Gastrocnemius medialis (tissue), 4 donors: ENCODE results near the gene POGLUT2. TPM values are rescaled to one million over a fixed set of nuclear protein-coding genes. Genes with fewer than 3 reads are reported as not detected.

Experiments used
- ATAC-seq, 2 donors: fragments of 150-250 bp; one replicate each; pipeline ENCODE4 v1.9.1; 2016
- DNase-seq, 2 donors: peaks; one replicate each; pipeline ENCODE4 v3.0.0-alpha.2; 2019
- H3K27ac ChIP-seq, 4 donors: fragments of 200-600 bp; sonication (generic); 1 replicate in 1 of 4; 2 replicates in 3 of 4; pipeline ENCODE4 v1.5.1; 2016 to 2018; ENCODE audit warnings: mild to moderate bottlenecking in 2 of 4, moderate library complexity in 1 of 4
- H3K27me3 ChIP-seq, 3 donors: fragments of 200-600 bp; sonication (generic) in 2 of 3; 1 replicate in 1 of 3; 2 replicates in 2 of 3; pipeline versions ENCODE4 v1.5.1 to v1.6.0; 2016 to 2019; ENCODE audit warnings: mild to moderate bottlenecking in 1 of 3, moderate library complexity in 1 of 3
- H3K36me3 ChIP-seq, 2 donors: fragments of 200-600 bp; sonication (generic) in 1 of 2; one replicate each; pipeline ENCODE4 v1.5.1; 2017 to 2018
- H3K4me1 ChIP-seq, 2 donors: fragments of 200-600 bp; sonication (generic) in 1 of 2; one replicate each; pipeline ENCODE4 v1.5.1; 2016 to 2017; ENCODE audit warnings: mild to moderate bottlenecking in 2 of 2
- H3K4me3 ChIP-seq, 4 donors: fragments of 200-600 bp; sonication (generic) in 3 of 4; 1 replicate in 1 of 4; 2 replicates in 3 of 4; pipeline ENCODE4 v1.5.1; 2016 to 2019; ENCODE audit warnings: mild to moderate bottlenecking in 2 of 4
- H3K9me3 ChIP-seq, 3 donors: fragments of 200-600 bp; sonication (generic) in 2 of 3; 1 replicate in 1 of 3; 2 replicates in 2 of 3; pipeline ENCODE4 v1.5.1; 2016 to 2019
- POLR2A ChIP-seq, 2 donors: fragments of 450-650 bp; IDR thresholded peaks; one replicate each; pipeline ENCODE4 v1.6.1; 2017; ENCODE audit warnings: antibody characterized with exemption in 2 of 2, mild to moderate bottlenecking in 2 of 2, moderate library complexity in 2 of 2
- in situ Hi-C, 4 donors: fragments of 200-750 bp; cut with MboI; loops; one replicate each; pipeline versions ENCODE4 v1.15.0 to v1.8.0; 2017; ENCODE audit warnings: low sequenced_read_pairs in 4 of 4
- intact Hi-C: fragments of 100-400 bp; cut with DNase I; formaldehyde crosslinking; loops from one replicate; pipeline ENCODE4 v1.15.1; 2023; ENCODE audit warnings: low total_unique reads
- total RNA-seq, 4 donors: library from RNA; depleted of rRNA; stranded (reverse); fragments of >200 nt; gene quantifications; one replicate each; pipeline versions ENCODE4 v1.1.0 to v1.2.3, GENCODE V29; 2016
- TF ChIP-seq, protein P1 (sequence below), 5 experiments: fragments of 450-650 bp in 3 of 5; fragments of 200-600 bp in 2 of 5; sonication (generic) in 2 of 5; IDR thresholded peaks in 4 of 5; conservative IDR thresholded peaks in 1 of 5; 1 replicate in 4 of 5; 2 replicates in 1 of 5; pipeline ENCODE4 v1.5.1; 2016 to 2019; ENCODE audit warnings: antibody characterized with exemption in 5 of 5, mild to moderate bottlenecking in 3 of 5, moderate library complexity in 3 of 5

POGLUT2 gene
- total RNA-seq, 4 donors from 2014 or later: 0.51 to 0.94 (median 0.80) TPM

DNA sequence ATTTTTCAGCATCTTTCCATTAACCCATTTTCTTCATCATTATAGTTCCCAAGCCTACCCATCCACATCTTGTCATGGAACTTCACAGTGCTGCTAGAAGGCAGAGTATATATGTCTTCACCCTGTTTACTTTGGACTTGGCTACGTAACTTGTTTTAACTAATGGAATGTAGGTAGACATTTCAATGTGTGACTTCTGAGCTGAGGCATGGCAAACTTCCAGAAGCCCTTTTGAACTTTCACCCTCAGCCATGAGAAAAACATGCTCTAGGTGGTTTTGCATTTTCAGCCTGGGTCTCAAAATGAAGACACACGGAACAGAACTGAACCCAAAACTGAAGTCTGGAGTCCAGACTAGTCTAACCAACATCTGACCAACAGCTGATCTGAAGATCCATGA is 28.3 kb downstream of the POGLUT2 start:
- DNase-seq: no peak
- in situ Hi-C loops: no loop called here
- no peak for ATAC-seq
- intact Hi-C loops: no loop called here
- Histone ChIP-seq H3K4me3 (no peak overlapping the region), H3K27me3 (no peaks in the 10 kb centered on the region), H3K4me1 (peaks cover 7 to 9% of the 10 kb centered on the region in 2 donors), H3K36me3 (peaks cover 0 to 9% of the 10 kb centered on the region in 2 donors), H3K9me3 (no peaks in the 10 kb centered on the region), H3K27ac (no peak overlapping the region)
- TF ChIP-seq POLR2A (IDR thresholded peaks at IDR 0.05): no peak
- TF ChIP-seq, protein P1, sequence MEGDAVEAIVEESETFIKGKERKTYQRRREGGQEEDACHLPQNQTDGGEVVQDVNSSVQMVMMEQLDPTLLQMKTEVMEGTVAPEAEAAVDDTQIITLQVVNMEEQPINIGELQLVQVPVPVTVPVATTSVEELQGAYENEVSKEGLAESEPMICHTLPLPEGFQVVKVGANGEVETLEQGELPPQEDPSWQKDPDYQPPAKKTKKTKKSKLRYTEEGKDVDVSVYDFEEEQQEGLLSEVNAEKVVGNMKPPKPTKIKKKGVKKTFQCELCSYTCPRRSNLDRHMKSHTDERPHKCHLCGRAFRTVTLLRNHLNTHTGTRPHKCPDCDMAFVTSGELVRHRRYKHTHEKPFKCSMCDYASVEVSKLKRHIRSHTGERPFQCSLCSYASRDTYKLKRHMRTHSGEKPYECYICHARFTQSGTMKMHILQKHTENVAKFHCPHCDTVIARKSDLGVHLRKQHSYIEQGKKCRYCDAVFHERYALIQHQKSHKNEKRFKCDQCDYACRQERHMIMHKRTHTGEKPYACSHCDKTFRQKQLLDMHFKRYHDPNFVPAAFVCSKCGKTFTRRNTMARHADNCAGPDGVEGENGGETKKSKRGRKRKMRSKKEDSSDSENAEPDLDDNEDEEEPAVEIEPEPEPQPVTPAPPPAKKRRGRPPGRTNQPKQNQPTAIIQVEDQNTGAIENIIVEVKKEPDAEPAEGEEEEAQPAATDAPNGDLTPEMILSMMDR (IDR thresholded peaks at IDR 0.05 in 4 of 5, conservative IDR thresholded peaks at IDR 0.05 in 1 of 5): no peak

DNA sequence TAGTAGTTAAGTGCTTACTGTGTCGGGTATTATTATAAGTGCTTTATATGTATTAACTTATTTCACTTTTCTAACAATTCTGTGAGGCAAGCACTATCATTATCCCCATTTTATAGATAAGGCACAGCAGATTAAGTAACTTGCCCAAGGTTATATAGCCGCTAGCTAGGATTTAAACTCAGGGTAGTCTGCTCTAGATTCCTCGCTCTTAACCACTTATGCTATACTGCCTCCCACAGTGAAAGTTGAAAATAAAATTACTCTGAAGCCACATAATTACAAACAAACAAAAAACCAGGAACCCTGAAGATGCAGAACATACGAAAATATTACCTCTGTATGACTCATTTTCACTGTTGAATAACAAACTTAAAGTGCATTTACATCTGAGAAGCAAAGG is 29.1 kb downstream of the POGLUT2 start:
- TF ChIP-seq, protein P1 (IDR thresholded peaks at IDR 0.05 in 4 of 5, conservative IDR thresholded peaks at IDR 0.05 in 1 of 5): no peak
- no peak for TF ChIP-seq POLR2A (IDR thresholded peaks at IDR 0.05)
- in situ Hi-C loops (no loop called here), intact Hi-C loops (no loop called here)

DNA sequence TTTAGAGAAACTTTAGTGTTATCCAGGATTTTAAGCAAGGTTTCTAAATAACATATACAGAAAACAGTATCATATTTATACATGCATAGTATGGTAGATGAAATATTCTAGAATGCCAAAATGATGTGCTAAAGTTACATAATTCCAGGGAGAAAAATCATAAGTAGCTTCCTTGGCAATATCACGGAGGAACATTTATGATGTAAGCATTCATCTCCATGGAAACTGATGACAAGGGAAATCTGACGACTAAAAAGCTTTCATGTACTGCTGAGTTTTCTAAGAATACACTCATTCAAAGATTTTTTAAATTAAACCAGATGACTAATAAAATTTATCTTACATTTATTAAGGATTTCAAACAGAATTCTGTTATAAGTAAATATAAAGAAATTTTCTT is 29.9 kb downstream of the POGLUT2 start:
- peaks cover 6 to 7% of the 10 kb centered on the region in 2 donors for H3K4me1 ChIP-seq
- no peak for DNase-seq
- in situ Hi-C loops: no loop called here
- no peaks in the 10 kb centered on the region for H3K9me3 ChIP-seq
- H3K36me3 ChIP-seq: peaks cover 0 to 9% of the 10 kb centered on the region in 2 donors
- no peak overlapping the region for H3K4me3 ChIP-seq
- ATAC-seq: no peak
- intact Hi-C loops: no loop called here
- TF ChIP-seq, protein P1 (IDR thresholded peaks at IDR 0.05 in 4 of 5, conservative IDR thresholded peaks at IDR 0.05 in 1 of 5): no peak
- TF ChIP-seq POLR2A (IDR thresholded peaks at IDR 0.05): no peak
- H3K27me3 ChIP-seq: no peaks in the 10 kb centered on the region
- H3K27ac ChIP-seq: no peak overlapping the region

More for the DNA sequence above, 29.1 kb downstream of the POGLUT2 start:
- Histone ChIP-seq H3K4me1 (peaks cover 7 to 9% of the 10 kb centered on the region in 2 donors), H3K27ac (no peak overlapping the region), H3K27me3 (no peaks in the 10 kb centered on the region), H3K9me3 (no peaks in the 10 kb centered on the region), H3K4me3 (no peak overlapping the region), H3K36me3 (peaks cover 0 to 9% of the 10 kb centered on the region in 2 donors)
- DNase-seq: no peak
- ATAC-seq: no peak

DNA sequence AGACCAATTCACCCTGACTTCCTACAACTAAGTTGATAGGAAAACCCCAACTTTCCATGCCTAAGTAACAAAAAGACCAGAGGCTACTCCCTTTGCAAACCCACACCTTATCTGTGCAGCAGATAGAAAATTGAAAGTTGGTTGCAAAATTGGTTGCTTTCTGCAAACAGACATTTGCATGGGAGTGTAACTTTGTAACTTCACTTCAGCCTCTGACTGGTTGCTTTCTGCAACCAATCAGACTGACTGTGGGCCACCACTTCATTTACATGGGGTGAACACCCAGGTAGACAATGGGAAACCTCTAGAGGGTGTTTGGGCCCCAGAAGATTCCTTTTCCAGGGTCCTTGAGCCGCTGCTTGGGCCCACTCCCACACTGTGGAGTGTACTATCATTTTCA is 35.0 kb downstream of the POGLUT2 start:
- H3K4me1 ChIP-seq: peaks cover 0 to 3% of the 10 kb centered on the region in 2 donors
- DNase-seq (no peak), ATAC-seq (no peak)
- in situ Hi-C loops: no loop called here
- H3K27ac ChIP-seq: no peak overlapping the region
- no peaks in the 10 kb centered on the region for H3K9me3 ChIP-seq
- H3K4me3 ChIP-seq: no peak overlapping the region
- no peak for TF ChIP-seq POLR2A (IDR thresholded peaks at IDR 0.05)
- TF ChIP-seq, protein P1 (IDR thresholded peaks at IDR 0.05 in 4 of 5, conservative IDR thresholded peaks at IDR 0.05 in 1 of 5): no peak
- peaks cover 0 to 9% of the 10 kb centered on the region in 2 donors for H3K36me3 ChIP-seq
- intact Hi-C loops: no loop called here
- no peaks in the 10 kb centered on the region for H3K27me3 ChIP-seq

DNA sequence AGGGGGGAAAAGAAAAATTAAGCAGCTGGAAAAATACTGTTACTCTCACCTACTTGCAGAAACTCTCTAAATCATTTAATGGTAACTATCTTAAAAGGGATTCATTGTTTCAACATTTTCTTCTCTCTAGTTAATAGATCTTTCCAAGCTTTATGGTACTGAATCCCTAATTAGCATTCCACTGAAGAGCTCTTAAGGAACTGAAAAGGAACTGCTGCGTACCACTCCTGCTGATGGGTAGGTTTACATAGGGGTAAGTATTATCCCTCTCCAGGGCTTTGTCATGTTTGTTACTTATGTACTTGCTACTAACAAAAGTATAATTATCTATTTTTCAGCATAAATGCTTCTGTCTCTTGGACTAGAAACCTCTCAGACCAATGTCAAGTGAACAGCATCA is 37.7 kb downstream of the POGLUT2 start:
- no peaks in the 10 kb centered on the region for H3K36me3 ChIP-seq
- in situ Hi-C loops (no loop called here), intact Hi-C loops (no loop called here)
- no peak overlapping the region for H3K27ac ChIP-seq
- TF ChIP-seq, protein P1 (IDR thresholded peaks at IDR 0.05 in 4 of 5, conservative IDR thresholded peaks at IDR 0.05 in 1 of 5): no peak
- TF ChIP-seq POLR2A (IDR thresholded peaks at IDR 0.05): no peak
- H3K9me3 ChIP-seq: no peaks in the 10 kb centered on the region
- H3K4me1 ChIP-seq: peaks cover 0 to 6% of the 10 kb centered on the region in 2 donors
- H3K4me3 ChIP-seq: no peak overlapping the region
- no peaks in the 10 kb centered on the region for H3K27me3 ChIP-seq
- DNase-seq (no peak), ATAC-seq (no peak)
